Upper lobe of right lung (tissue), 1 donor: ENCODE data around the gene PSME4. TPM values are rescaled to one million over a fixed set of nuclear protein-coding genes. Genes with fewer than 3 reads are reported as not detected.

Experiments
- ATAC-seq: fragments of 200-7000 bp; cut with Tn5 transposase; one replicate; pipeline ENCODE4 v1.9.1; 2020; ENCODE audit warnings: mild to moderate bottlenecking, moderate library complexity
- DNase-seq: peaks from one replicate; pipeline ENCODE4 v3.0.0-alpha.2; 2020
- H3K27ac ChIP-seq: fragments of 200-600 bp; one replicate; pipeline ENCODE4 v1.8.0; 2022
- H3K27me3 ChIP-seq: fragments of 200-600 bp; one replicate; pipeline ENCODE4 v1.8.0; 2022; ENCODE audit warnings: mild to moderate bottlenecking
- H3K36me3 ChIP-seq: fragments of 200-600 bp; one replicate; pipeline ENCODE4 v1.8.0; 2022
- H3K4me1 ChIP-seq: fragments of 200-600 bp; one replicate; pipeline ENCODE4 v1.8.0; 2022
- H3K4me3 ChIP-seq: fragments of 200-600 bp; one replicate; pipeline ENCODE4 v1.8.0; 2022; ENCODE audit warnings: mild to moderate bottlenecking
- H3K9me3 ChIP-seq: fragments of 200-600 bp; one replicate; pipeline ENCODE4 v1.8.0; 2022
- intact Hi-C: fragments of 100-400 bp; cut with DNase I; formaldehyde crosslinking; loops from one replicate; pipeline ENCODE4 v1.11.0; 2022
- total RNA-seq: library from RNA; stranded (reverse); fragmentation: NEBNext Ultra II Directional; extraction: Animal tissue kit (Norgen Biotek cat#: 25700); gene quantifications from one replicate; pipeline ENCODE4 v1.2.1, GENCODE V29; 2021
- TF ChIP-seq, protein P1 (sequence below): fragments of 200-600 bp; IDR thresholded peaks from one replicate; pipeline ENCODE4 v1.8.0; 2022; ENCODE audit warnings: antibody characterized with exemption
- donor health status: DM: no; HTN: yes; CAD: no; lungs with severe emphysema.

Gene PSME4
- total RNA-seq, 1 donor from 2014 or later, result 44.5 TPM

DNA sequence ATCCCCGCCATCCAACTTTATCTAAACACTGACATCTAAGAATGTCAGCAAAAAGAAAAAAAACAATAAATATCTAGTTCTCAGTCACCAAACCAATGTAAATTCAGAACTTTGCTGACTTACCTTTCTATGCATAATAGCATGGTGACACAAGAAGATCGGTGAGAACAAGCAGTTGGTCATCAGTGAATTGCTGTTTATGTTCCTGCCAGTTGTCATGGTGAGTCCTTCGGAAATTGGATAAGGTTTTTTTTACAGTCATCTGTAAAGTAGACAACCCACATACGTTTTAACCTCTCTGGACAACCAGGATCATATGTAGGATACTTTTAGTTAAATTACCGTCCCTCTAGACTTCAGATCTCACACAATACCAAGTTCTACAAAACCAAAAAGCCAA, 104.8 kb downstream of the PSME4 start:
- Histone ChIP-seq H3K4me3 (no peak overlapping the region), H3K27ac (no peak overlapping the region), H3K4me1 (no peaks in the 10 kb centered on the region), H3K9me3 (no peaks in the 10 kb centered on the region), H3K36me3 (peaks cover 56% of the 10 kb centered on the region), H3K27me3 (no peaks in the 10 kb centered on the region)
- no peak for ATAC-seq
- TF ChIP-seq, protein P1, sequence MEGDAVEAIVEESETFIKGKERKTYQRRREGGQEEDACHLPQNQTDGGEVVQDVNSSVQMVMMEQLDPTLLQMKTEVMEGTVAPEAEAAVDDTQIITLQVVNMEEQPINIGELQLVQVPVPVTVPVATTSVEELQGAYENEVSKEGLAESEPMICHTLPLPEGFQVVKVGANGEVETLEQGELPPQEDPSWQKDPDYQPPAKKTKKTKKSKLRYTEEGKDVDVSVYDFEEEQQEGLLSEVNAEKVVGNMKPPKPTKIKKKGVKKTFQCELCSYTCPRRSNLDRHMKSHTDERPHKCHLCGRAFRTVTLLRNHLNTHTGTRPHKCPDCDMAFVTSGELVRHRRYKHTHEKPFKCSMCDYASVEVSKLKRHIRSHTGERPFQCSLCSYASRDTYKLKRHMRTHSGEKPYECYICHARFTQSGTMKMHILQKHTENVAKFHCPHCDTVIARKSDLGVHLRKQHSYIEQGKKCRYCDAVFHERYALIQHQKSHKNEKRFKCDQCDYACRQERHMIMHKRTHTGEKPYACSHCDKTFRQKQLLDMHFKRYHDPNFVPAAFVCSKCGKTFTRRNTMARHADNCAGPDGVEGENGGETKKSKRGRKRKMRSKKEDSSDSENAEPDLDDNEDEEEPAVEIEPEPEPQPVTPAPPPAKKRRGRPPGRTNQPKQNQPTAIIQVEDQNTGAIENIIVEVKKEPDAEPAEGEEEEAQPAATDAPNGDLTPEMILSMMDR, result no peak
- DNase-seq, result no peak
- intact Hi-C loops, result no loop called here

GRCh38 chr2:53865264-53865663, 105.5 kb downstream of the PSME4 start:
- no peaks in the 10 kb centered on the region for H3K9me3 ChIP-seq
- no peak for DNase-seq
- H3K27me3 ChIP-seq, result no peaks in the 10 kb centered on the region
- H3K27ac ChIP-seq, result no peak overlapping the region
- H3K36me3 ChIP-seq, result peaks cover 49% of the 10 kb centered on the region
- ATAC-seq, result peak; percentile 48
- intact Hi-C loops, result no loop called here
- TF ChIP-seq, protein P1, result no peak
- no peak overlapping the region for H3K4me3 ChIP-seq
- H3K4me1 ChIP-seq, result peaks cover 2% of the 10 kb centered on the region

DNA sequence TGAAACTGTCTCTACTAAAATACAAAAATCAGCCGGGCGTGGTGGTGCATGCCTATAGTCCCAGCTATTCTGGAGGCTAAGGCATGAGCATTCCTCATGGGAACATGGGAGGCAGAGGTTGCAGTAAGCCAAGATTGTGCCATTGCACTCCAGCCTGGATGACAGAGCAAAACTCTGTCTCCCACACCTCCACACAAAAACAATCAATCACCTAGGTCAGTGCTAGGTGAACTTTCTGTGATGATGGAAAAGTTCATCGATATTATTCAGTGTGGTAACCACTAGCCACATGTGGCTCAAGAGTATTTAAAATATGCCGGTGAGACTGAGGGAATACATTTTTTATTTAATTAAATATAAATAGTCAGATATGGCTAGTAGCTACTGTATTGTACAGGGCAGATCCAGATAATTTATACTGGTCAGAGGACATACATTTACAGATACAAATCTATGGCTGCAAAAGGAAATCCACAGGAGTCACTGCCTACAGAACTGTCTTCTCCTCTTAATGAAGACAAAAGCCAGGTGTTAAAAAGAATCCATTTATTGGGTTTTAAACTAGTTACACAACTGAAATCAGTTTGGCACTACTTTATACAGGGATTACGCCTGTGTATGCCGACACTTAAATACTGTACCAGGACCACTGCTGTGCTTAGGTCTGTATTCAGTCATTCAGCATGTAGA, 107.1 kb downstream of the PSME4 start:
- Histone ChIP-seq H3K4me1 (peaks cover 4% of the 10 kb centered on the region), H3K27ac (no peak overlapping the region), H3K4me3 (no peak overlapping the region), H3K27me3 (no peaks in the 10 kb centered on the region), H3K9me3 (no peaks in the 10 kb centered on the region), H3K36me3 (peaks cover 35% of the 10 kb centered on the region)
- no peak for ATAC-seq
- DNase-seq, result no peak
- intact Hi-C loops, result no loop called here
- TF ChIP-seq, protein P1, result no peak

GRCh38 chr2:53861824-53862223, 109.0 kb downstream of the PSME4 start:
- no peaks in the 10 kb centered on the region for H3K27me3 ChIP-seq
- no peak overlapping the region for H3K27ac ChIP-seq
- peaks cover 24% of the 10 kb centered on the region for H3K36me3 ChIP-seq
- ATAC-seq (no peak), DNase-seq (no peak)
- H3K4me1 ChIP-seq, result peaks cover 4% of the 10 kb centered on the region
- TF ChIP-seq, protein P1, result no peak
- no peak overlapping the region for H3K4me3 ChIP-seq
- no peaks in the 10 kb centered on the region for H3K9me3 ChIP-seq
- intact Hi-C loops, result no loop called here

DNA sequence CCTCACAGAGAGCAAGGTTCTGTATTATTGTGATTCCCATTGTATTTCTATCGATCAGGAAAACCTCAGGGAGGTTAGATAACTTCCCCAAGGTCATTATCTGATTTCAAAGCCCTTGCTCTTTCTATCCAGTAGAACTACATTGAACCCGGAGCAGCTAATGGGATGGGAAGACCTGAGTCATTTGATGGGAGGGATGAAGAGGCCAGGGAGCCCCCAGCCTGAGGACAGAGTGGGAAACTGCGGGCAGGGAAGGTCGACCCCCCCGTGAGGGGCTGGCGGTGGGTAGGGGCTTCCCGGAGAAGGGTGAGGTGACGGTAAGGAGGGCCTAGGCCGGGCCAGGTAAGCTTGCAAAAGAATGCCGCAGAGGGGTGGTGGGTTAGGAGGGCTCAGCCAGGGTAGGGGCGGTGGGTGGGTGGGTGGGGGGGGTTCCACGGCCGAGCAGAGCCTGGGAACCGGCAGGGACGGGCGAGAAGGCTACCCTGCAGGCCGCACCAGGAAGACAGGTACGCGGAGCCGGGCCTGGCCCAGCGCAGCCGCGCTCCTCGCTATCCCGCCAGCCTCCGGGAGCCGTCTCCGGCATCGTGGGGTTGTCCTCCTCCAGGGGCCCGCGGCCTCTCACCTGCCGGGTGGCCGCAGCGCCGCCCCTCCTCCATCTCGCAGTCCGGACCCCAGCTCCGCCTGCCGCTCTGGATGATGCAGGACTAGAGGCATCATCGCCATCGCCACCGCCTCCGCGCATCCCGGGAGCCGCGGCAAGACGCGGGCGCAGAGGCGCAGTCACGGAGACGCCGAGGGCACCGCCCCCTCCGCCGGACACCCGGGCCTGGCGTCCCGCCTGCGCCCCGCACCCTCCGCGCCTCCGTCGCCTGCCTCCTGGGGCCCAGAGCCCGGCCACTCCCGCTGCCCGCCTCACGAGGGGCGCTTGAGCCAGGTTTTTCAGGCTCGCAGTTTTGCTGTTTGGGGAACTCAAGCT, 111.3 kb downstream of the PSME4 start, which contains the start of gene GPR75:
Gene GPR75, minus strand, starts transcription at position 762 of the 976 bp plus-strand sequence. CDS start 5,211 bp downstream, outside the sequence.
- H3K9me3 ChIP-seq, result no peaks in the 10 kb centered on the region
- H3K4me3 ChIP-seq, result peak within 1 kb of the TSS; percentile 41
- peaks cover 4% of the 10 kb centered on the region for H3K4me1 ChIP-seq
- ATAC-seq (peak; percentile 88), DNase-seq (peak; percentile 73)
- peaks cover 4% of the 10 kb centered on the region for H3K36me3 ChIP-seq
- TF ChIP-seq, protein P1, result no peak
- intact Hi-C loops, result no loop called here
- no peak within 1 kb of the TSS for H3K27ac ChIP-seq
- H3K27me3 ChIP-seq, result no peaks in the 10 kb centered on the region
